CD8-positive, alpha-beta memory T cell (primary cell): ENCODE data around the gene SORBS2. TPM values are rescaled to one million over a fixed set of nuclear protein-coding genes. Genes with fewer than 3 reads are reported as not detected.

Experiments
- CTCF ChIA-PET: fragments of 350-600 bp; sonication (Branson Sonifier 250); formaldehyde crosslinking; loops from one replicate; lab custom pipeline; 2021; ENCODE audit warnings: antibody characterized with exemption; lab: Charles Lee
- POLR2A ChIA-PET: fragments of 350-600 bp; sonication (Branson Sonifier 250); formaldehyde crosslinking; loops from one replicate; lab custom pipeline; 2021; ENCODE audit warnings: antibody characterized with exemption; lab: Charles Lee
- DNase-seq, 5 donors: peaks; one replicate each; pipeline versions ENCODE4 v3.0.0 to v3.0.0-alpha.2; 2020 to 2022; ENCODE audit warnings: mixed read lengths in 1 of 5
- H3K27ac ChIP-seq: one replicate; pipeline ENCODE4 v1.7.0; 2013; ENCODE audit warnings: low read depth, mild to moderate bottlenecking, low read length, moderate library complexity
- H3K27me3 ChIP-seq: 2 replicates; pipeline ENCODE4 v1.7.0; 2013; ENCODE audit warnings: low read length, mild to moderate bottlenecking; ENCODE audit not compliant: insufficient read depth, poor library complexity, severe bottlenecking
- H3K36me3 ChIP-seq: 2 replicates; pipeline ENCODE4 v1.7.0; 2013; ENCODE audit warnings: mild to moderate bottlenecking, low read length, moderate library complexity; ENCODE audit not compliant: insufficient read depth
- H3K4me1 ChIP-seq: 2 replicates; pipeline ENCODE4 v1.7.0; 2013; ENCODE audit warnings: mild to moderate bottlenecking, low read length, moderate library complexity; ENCODE audit not compliant: insufficient read depth
- H3K4me3 ChIP-seq: 2 replicates; pipeline ENCODE4 v1.7.0; 2013; ENCODE audit warnings: mild to moderate bottlenecking, low read length
- H3K9me3 ChIP-seq: 2 replicates; pipeline ENCODE4 v1.7.0; 2013; ENCODE audit warnings: mild to moderate bottlenecking, low read length
- H3K27ac Mint-ChIP-seq, 8 donors: one replicate each; pipeline ENCODE4 v1.8.0; 2020 to 2021; ENCODE audit warnings: mixed read lengths in 8 of 8, mild to moderate bottlenecking in 6 of 8, inconsistent platforms in 3 of 8, moderate library complexity in 3 of 8
- H3K27me3 Mint-ChIP-seq, 2 donors: one replicate each; pipeline ENCODE4 v1.8.0; 2020 to 2021; ENCODE audit warnings: mixed read lengths in 2 of 2, mild to moderate bottlenecking in 1 of 2, moderate library complexity in 1 of 2
- H3K36me3 Mint-ChIP-seq, 3 donors: one replicate each; pipeline ENCODE4 v1.8.0; 2020 to 2021; ENCODE audit warnings: mixed read lengths in 3 of 3, inconsistent platforms in 1 of 3, mild to moderate bottlenecking in 1 of 3
- H3K4me1 Mint-ChIP-seq, 3 donors: one replicate each; pipeline ENCODE4 v1.8.0; 2020 to 2021; ENCODE audit warnings: mixed read lengths in 3 of 3, inconsistent platforms in 1 of 3, mild to moderate bottlenecking in 1 of 3
- H3K4me3 Mint-ChIP-seq, 7 donors: one replicate each; pipeline ENCODE4 v1.8.0; 2020 to 2021; ENCODE audit warnings: mixed read lengths in 7 of 7, mild to moderate bottlenecking in 6 of 7, moderate library complexity in 4 of 7, inconsistent platforms in 2 of 7
- H3K9me3 Mint-ChIP-seq, 5 donors: one replicate each; pipeline ENCODE4 v1.8.0; 2020 to 2022; ENCODE audit warnings: mixed read lengths in 5 of 5, mild to moderate bottlenecking in 3 of 5, moderate library complexity in 2 of 5, inconsistent platforms in 1 of 5
- polyA plus RNA-seq: library from polyadenylated mRNA; unstranded; fragments of 300-500 nt; fragmentation: Illumina TruSeq; gene quantifications from one replicate; pipeline ENCODE4 v1.2.3, GENCODE V29; 2021
- total RNA-seq, 2 experiments: library from RNA; stranded (reverse); gene quantifications; one replicate each; pipeline ENCODE4 v1.2.3, GENCODE V29; 2021

Gene SORBS2
- total and polyA plus RNA-seq, 3 experiments from 2014 or later: not detected

- ChIA-PET CTCF (no interaction called here), POLR2A (no interaction called here)
- Histone ChIP-seq H3K4me3 (no peak overlapping the region), H3K36me3 (no peaks in the 10 kb centered on the region), H3K9me3 (no peaks in the 10 kb centered on the region), H3K27me3 (no peaks in the 10 kb centered on the region), H3K4me1 (no peaks in the 10 kb centered on the region), H3K27ac (no peak overlapping the region)
- no peaks in the 10 kb centered on the region for H3K36me3 Mint-ChIP-seq
- no peaks in the 10 kb centered on the region for H3K4me1 Mint-ChIP-seq
- no peak for DNase-seq
- H3K27ac Mint-ChIP-seq: no peak overlapping the region
- H3K9me3 Mint-ChIP-seq: no peaks in the 10 kb centered on the region
- H3K27me3 Mint-ChIP-seq: peaks cover 0 to 5% of the 10 kb centered on the region in 2 donors
- no peak overlapping the region for H3K4me3 Mint-ChIP-seq
Observed at GRCh38 chr4:185801471-185801870, 10.5 kb downstream of the SORBS2 start.

GRCh38 chr4:185800266-185800945, 11.6 kb downstream of the SORBS2 start:
- no peaks in the 10 kb centered on the region for H3K4me1 Mint-ChIP-seq
- H3K27me3 Mint-ChIP-seq: peaks cover 0 to 5% of the 10 kb centered on the region in 2 donors
- H3K4me1 ChIP-seq: no peaks in the 10 kb centered on the region
- H3K36me3 ChIP-seq: no peaks in the 10 kb centered on the region
- CTCF ChIA-PET: no interaction called here
- no peaks in the 10 kb centered on the region for H3K9me3 Mint-ChIP-seq
- H3K9me3 ChIP-seq: no peaks in the 10 kb centered on the region
- POLR2A ChIA-PET: no interaction called here
- peak overlapping the region in 1 of 8 donors; percentile 74 for H3K27ac Mint-ChIP-seq
- H3K27ac ChIP-seq: no peak overlapping the region
- H3K27me3 ChIP-seq: no peaks in the 10 kb centered on the region
- H3K36me3 Mint-ChIP-seq: no peaks in the 10 kb centered on the region
- H3K4me3 ChIP-seq: no peak overlapping the region
- no peak for DNase-seq
- H3K4me3 Mint-ChIP-seq: no peak overlapping the region

- POLR2A ChIA-PET: no interaction called here
- Mint-ChIP-seq H3K27me3 (peaks cover 0 to 4% of the 10 kb centered on the region in 2 donors), H3K4me1 (no peaks in the 10 kb centered on the region), H3K9me3 (no peaks in the 10 kb centered on the region), H3K27ac (no peak overlapping the region), H3K4me3 (no peak overlapping the region), H3K36me3 (no peaks in the 10 kb centered on the region)
- CTCF ChIA-PET: no interaction called here
- Histone ChIP-seq H3K4me3 (no peak overlapping the region), H3K27ac (no peak overlapping the region), H3K36me3 (no peaks in the 10 kb centered on the region), H3K27me3 (no peaks in the 10 kb centered on the region), H3K4me1 (no peaks in the 10 kb centered on the region), H3K9me3 (no peaks in the 10 kb centered on the region)
- no peak for DNase-seq
Observed at GRCh38 chr4:185799442-185799841, 12.6 kb downstream of the SORBS2 start.

- Mint-ChIP-seq H3K9me3 (peaks cover 0 to 2% (median 0%) of the 10 kb centered on the region in 5 donors), H3K4me3 (no peak overlapping the region), H3K27ac (no peak overlapping the region), H3K4me1 (no peaks in the 10 kb centered on the region), H3K27me3 (peaks cover 4 to 5% of the 10 kb centered on the region in 2 donors), H3K36me3 (no peaks in the 10 kb centered on the region)
- no peaks in the 10 kb centered on the region for H3K4me1 ChIP-seq
- H3K36me3 ChIP-seq: no peaks in the 10 kb centered on the region
- H3K27me3 ChIP-seq: no peaks in the 10 kb centered on the region
- ChIA-PET POLR2A (no interaction called here), CTCF (no interaction called here)
- no peak for DNase-seq
- no peak overlapping the region for H3K4me3 ChIP-seq
- H3K9me3 ChIP-seq: no peaks in the 10 kb centered on the region
- H3K27ac ChIP-seq: no peak overlapping the region
Observed at GRCh38 chr4:185797596-185798338, 14.2 kb downstream of the SORBS2 start.

GRCh38 chr4:185797018-185797417, 15.0 kb downstream of the SORBS2 start:
- no peak for DNase-seq
- CTCF ChIA-PET: no interaction called here

GRCh38 chr4:185796176-185796575, 15.8 kb downstream of the SORBS2 start:
- Histone ChIP-seq H3K4me3 (no peak overlapping the region), H3K4me1 (no peaks in the 10 kb centered on the region), H3K27ac (no peak overlapping the region), H3K9me3 (no peaks in the 10 kb centered on the region), H3K27me3 (no peaks in the 10 kb centered on the region), H3K36me3 (no peaks in the 10 kb centered on the region)
- no peak overlapping the region for H3K4me3 Mint-ChIP-seq
- DNase-seq: no peak
- no peaks in the 10 kb centered on the region for H3K36me3 Mint-ChIP-seq
- H3K4me1 Mint-ChIP-seq: no peaks in the 10 kb centered on the region
- H3K27me3 Mint-ChIP-seq: peaks cover 4 to 5% of the 10 kb centered on the region in 2 donors
- H3K9me3 Mint-ChIP-seq: peaks cover 0 to 2% (median 0%) of the 10 kb centered on the region in 5 donors
- ChIA-PET POLR2A (no interaction called here), CTCF (no interaction called here)
- no peak overlapping the region for H3K27ac Mint-ChIP-seq

More at GRCh38 chr4:185797018-185797417, 15.0 kb downstream of the SORBS2 start:
- H3K36me3 Mint-ChIP-seq: no peaks in the 10 kb centered on the region
- no peak overlapping the region for H3K4me3 Mint-ChIP-seq
- H3K27me3 ChIP-seq: no peaks in the 10 kb centered on the region
- peaks cover 0 to 2% (median 0%) of the 10 kb centered on the region in 5 donors for H3K9me3 Mint-ChIP-seq
- H3K9me3 ChIP-seq: no peaks in the 10 kb centered on the region
- POLR2A ChIA-PET: no interaction called here
- no peaks in the 10 kb centered on the region for H3K36me3 ChIP-seq
- no peaks in the 10 kb centered on the region for H3K4me1 ChIP-seq
- H3K4me3 ChIP-seq: no peak overlapping the region
- H3K27me3 Mint-ChIP-seq: peaks cover 4 to 5% of the 10 kb centered on the region in 2 donors
- no peaks in the 10 kb centered on the region for H3K4me1 Mint-ChIP-seq
- H3K27ac ChIP-seq: no peak overlapping the region
- no peak overlapping the region for H3K27ac Mint-ChIP-seq

GRCh38 chr4:185794637-185795036, 17.4 kb downstream of the SORBS2 start:
- Histone ChIP-seq H3K4me3 (no peak overlapping the region), H3K4me1 (no peaks in the 10 kb centered on the region), H3K36me3 (no peaks in the 10 kb centered on the region), H3K27ac (no peak overlapping the region), H3K27me3 (no peaks in the 10 kb centered on the region), H3K9me3 (no peaks in the 10 kb centered on the region)
- H3K4me3 Mint-ChIP-seq: no peak overlapping the region
- DNase-seq: no peak
- CTCF ChIA-PET: no interaction called here
- H3K4me1 Mint-ChIP-seq: no peaks in the 10 kb centered on the region
- no peaks in the 10 kb centered on the region for H3K36me3 Mint-ChIP-seq
- peaks cover 0 to 2% (median 0%) of the 10 kb centered on the region in 5 donors for H3K9me3 Mint-ChIP-seq
- H3K27me3 Mint-ChIP-seq: peaks cover 2 to 5% of the 10 kb centered on the region in 2 donors
- POLR2A ChIA-PET: no interaction called here
- no peak overlapping the region for H3K27ac Mint-ChIP-seq

- Histone ChIP-seq H3K36me3 (no peaks in the 10 kb centered on the region), H3K9me3 (no peaks in the 10 kb centered on the region), H3K27me3 (no peaks in the 10 kb centered on the region), H3K27ac (no peak overlapping the region), H3K4me1 (no peaks in the 10 kb centered on the region), H3K4me3 (no peak overlapping the region)
- peaks cover under 1 to 5% of the 10 kb centered on the region in 2 donors for H3K27me3 Mint-ChIP-seq
- ChIA-PET POLR2A (no interaction called here), CTCF (no interaction called here)
- no peaks in the 10 kb centered on the region for H3K4me1 Mint-ChIP-seq
- H3K36me3 Mint-ChIP-seq: no peaks in the 10 kb centered on the region
- H3K4me3 Mint-ChIP-seq: no peak overlapping the region
- no peak for DNase-seq
- peaks cover 0 to 2% (median 0%) of the 10 kb centered on the region in 5 donors for H3K9me3 Mint-ChIP-seq
- H3K27ac Mint-ChIP-seq: no peak overlapping the region
Observed at GRCh38 chr4:185793716-185794115, 18.3 kb downstream of the SORBS2 start.
